SU-DHL-6 (cell line): ENCODE results near the gene TIMP3.

Experiments
- CTCF ChIP-seq: fragments of 200-600 bp; sonication (generic); IDR thresholded peaks from one replicate; pipeline ENCODE4 v1.5.1; 2017; ENCODE audit warnings: antibody characterized with exemption, mild to moderate bottlenecking, low read length, moderate library complexity; ENCODE audit not compliant: insufficient read depth, poor library complexity, severe bottlenecking
- EZH2phosphoT487 ChIP-seq: fragments of 200-600 bp; sonication (generic), shearing (Covaris generic); conservative IDR thresholded peaks from 2 replicates; pipeline ENCODE4 v1.6.1; 2018; ENCODE audit warnings: mild to moderate bottlenecking, antibody characterized with exemption, low read length, moderate library complexity, mixed read lengths

GRCh38 chr22:32858957-32859356 is 57.5 kb downstream of the TIMP3 start:
- TF ChIP-seq CTCF (no peak), EZH2phosphoT487 (no peak)
